ENCODE measurements around the gene PPP6C.
"Not testable (repeated sequence)": the region's sequence is repeated elsewhere in the genome, so short reads cannot be mapped to it uniquely, and the experiment has no call there.

The PPP6C gene

GRCh38 chr9:125189361-125190289, at the start of gene PPP6C:
TSS of gene PPP6C (minus strand) at chr9:125189803. CDS start at chr9:125189718, 85 bp downstream.
- peak; percentile 97 for DNase-seq (ENCODE audit: low read depth)

GRCh38 chr9:125238915-125239446, 49.4 kb upstream of the PPP6C start:
- no peak for DNase-seq (ENCODE audit: low read depth)

- no peak for DNase-seq (ENCODE audit: low read depth)
Measured at GRCh38 chr9:125238127-125238914, 48.7 kb upstream of the PPP6C start.

GRCh38 chr9:125236520-125237159, 47.0 kb upstream of the PPP6C start:
- DNase-seq (ENCODE audit: low read depth), result not testable (repeated sequence)

- no peak for DNase-seq (ENCODE audit: low read depth)
Measured at GRCh38 chr9:125235804-125236519, 46.4 kb upstream of the PPP6C start.

DNA sequence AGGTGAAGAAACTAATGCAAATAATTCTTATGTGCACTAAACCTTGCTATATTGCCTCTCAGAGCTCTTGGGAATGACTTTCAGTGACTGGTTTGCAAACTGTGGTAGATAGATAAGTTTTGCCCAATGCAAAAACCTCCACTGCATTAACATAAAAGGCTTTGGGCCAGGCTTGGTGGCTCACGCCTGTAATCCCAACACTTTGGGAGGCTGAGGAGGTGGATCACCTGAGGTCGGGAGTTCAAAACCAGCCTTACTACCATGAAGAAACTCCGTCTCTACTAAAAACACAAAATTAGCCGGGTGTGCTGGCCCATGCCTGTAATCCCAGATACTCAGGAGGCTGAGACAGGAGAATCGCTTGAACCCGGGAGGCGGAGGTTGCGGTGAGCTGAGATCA, 44.5 kb upstream of the PPP6C start:
- DNase-seq (ENCODE audit: low read depth), result peak; percentile 21

DNA sequence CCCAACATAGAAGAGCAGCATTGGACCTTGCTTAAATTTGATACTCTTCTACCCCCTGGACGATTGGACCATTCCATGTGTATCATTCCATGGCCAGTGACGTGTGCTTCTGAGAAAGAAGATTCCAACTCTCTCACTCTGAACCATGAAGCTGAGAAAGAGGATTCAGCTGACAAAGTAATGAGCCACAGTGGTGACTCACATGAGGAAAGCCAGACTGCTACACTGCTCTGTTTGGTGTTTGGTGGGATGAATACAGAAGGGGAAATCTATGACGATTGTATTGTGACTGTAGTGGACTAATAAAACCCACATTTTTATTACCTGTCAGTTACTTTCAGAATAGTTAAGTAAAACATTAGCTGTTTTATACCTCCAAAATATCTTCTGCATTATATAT, 44.1 kb upstream of the PPP6C start:
- peak; percentile 96 for DNase-seq (ENCODE audit: low read depth)

- DNase-seq (ENCODE audit: low read depth), result no peak
Measured at GRCh38 chr9:125227761-125228160, 38.2 kb upstream of the PPP6C start.

GRCh38 chr9:125224858-125225257, 35.3 kb upstream of the PPP6C start:
- DNase-seq (ENCODE audit: low read depth), result not testable (repeated sequence)

GRCh38 chr9:125218621-125219020, 29.0 kb upstream of the PPP6C start:
- no peak for DNase-seq (ENCODE audit: low read depth)

DNA sequence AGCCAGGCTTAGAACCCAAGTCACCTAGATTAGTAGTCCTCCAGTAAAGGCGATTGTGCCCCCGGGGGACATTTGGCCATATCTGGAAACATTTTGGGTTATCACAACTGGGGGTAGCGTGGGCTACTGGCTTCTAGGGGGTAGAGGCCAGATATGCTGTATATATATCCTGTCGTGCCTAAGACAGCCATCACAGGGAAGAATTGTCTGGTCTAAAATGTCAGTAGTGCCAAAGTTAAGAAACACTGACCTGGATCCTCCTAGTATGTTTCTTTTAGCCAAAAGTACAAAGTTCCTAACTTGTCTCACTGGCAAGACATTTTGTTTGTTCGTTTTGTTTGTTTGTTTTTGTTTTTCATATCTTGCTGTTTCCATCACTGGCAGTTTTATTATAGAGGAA, 24.6 kb upstream of the PPP6C start:
- DNase-seq (ENCODE audit: low read depth), result no peak

DNA sequence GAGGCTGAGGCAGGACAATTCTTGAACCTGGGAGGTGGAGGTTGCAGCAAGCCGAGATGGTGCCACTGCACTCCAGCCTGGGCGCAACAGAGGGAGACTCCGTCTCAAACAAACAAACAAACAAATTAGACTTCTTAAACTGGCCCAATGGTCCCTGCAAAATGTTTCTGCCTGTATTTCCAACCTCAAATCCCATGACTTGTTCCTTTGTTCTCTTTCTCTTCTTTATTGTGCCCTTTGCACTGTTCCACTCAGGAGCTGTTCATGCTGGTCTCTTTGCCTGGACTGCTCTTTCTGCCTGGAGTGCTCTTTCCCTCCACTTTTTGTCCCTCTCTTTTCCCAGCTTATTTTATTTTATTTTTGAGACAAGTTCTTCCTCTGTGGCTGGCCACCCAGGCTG, 14.9 kb upstream of the PPP6C start:
- DNase-seq (ENCODE audit: low read depth), result no peak

DNA sequence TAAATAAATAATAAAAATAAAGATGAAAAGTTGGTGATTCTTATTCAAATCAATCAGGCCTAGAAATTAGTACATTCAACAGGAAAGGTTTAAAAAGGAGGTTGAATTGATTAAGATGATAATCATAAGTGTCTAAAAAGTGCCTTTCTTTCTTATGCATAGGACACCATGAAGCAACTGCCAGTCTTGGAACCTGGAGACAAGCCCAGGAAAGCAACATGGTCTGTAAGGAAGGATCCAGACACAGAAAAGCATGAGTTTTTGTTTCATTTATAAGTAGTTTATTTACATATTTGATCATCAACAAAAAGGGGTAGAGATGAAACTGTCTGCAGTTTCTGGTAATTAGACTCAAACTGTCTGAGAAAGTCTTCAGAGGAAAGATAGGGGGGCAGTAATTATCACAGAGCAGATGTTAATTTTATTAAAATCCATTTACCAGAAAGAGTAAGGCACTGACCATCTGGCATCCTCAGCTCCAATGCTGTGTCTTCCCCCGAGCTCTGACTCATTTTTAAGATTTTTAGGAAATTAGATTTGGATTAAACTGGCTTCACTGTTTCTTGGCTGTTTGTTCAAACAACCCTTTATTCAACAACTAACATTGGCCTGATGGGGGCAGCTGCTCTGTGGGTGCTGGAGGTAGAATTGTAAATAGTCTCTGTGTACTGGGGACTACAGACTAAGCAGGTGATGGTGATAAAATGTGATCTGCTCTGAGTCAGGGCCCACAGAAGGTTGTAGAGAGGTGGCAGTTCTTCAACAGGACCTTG, 13.4 kb upstream of the PPP6C start:
- DNase-seq (ENCODE audit: low read depth), result no peak

DNA sequence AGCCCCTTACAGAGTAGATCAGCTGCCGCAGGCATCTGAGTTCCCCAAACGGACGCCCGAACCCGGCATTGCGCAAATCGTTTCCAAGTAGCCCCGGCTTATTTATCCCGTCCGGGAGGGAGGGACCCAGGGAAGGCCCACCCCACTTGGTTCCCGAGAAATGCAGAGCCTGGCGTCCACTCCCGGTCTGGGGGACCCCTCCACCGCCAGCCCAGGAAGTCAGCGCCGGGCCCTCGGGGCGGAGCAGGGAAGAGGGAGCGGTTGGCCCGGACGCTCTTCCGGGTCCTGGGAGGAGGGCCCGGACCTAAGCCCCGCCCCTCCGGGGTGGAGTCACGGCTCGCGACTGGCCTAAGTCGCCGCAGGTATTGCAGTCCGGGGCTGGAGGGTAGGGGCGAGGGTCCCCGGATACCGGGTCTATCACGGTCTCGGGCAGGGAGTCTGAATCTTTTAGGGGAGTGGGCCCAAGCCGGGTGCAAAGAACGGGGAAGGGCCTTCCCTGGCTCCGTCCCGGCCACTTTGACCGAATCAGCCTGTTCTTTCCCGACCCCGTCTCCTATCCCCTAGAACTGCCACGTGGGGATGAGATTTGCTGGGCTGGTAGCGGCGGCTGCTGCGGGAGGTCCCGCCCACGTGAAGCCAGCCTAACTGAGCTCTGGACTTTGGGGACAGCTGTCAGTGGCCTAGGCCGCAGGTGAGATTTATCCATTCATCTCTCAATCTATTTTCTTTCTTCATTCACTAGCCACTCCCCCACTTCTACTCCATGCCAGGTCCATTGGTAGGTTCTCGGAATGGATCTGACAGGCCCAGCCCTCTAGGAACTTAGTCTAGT, 10.8 kb upstream of the PPP6C start, which contains the start of gene RABEPK:
Gene RABEPK, plus strand, starts transcription at position 327 of the 832 bp plus-strand sequence. CDS start 2,472 bp downstream, outside the sequence.
- DNase-seq (ENCODE audit: low read depth), result peak; percentile 97

DNA sequence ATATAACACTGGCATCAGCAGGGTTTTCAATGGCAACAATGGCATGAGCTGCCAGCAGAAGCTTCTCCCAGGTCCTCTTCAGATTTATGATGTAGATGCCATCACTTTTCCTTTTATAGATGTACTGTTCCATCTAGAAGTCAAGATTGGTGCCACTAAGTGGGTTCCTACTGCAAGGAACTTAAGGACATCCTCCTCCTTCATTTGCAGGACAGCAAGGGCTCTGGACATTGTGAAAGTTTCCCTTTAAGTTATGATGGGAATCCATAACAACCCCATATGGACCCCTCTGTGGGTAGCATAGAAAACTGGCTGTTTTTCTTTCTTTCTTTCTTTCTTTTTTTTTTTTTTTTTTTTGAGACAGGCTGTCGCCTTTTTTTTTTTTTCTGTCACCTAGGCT, 6.0 kb upstream of the PPP6C start:
- DNase-seq (ENCODE audit: low read depth), result not testable (repeated sequence)

DNA sequence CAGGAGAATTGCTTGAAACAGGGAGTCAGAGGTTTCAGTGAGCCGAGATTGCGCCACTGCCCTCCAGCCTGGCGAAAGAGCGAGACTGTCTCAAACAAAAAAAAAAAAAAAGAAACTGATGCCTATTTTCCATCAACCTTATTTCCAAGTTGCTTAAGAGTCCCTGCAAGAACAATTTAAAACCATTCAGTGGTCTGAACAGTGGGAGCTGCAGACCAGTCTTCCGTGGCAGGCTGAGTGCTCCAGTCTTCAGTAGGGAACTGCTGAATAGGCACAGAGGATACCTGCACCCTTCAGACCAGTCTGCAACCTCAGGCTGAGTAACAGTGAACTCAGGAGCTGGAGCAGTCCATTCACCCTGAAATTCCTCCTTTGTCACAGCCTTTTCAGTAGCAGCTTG, 4.9 kb upstream of the PPP6C start:
- DNase-seq (ENCODE audit: low read depth), result not testable (repeated sequence)

- no peak for DNase-seq (ENCODE audit: low read depth)
Measured at GRCh38 chr9:125190361-125190801, 778 bp upstream of the PPP6C start.

DNA sequence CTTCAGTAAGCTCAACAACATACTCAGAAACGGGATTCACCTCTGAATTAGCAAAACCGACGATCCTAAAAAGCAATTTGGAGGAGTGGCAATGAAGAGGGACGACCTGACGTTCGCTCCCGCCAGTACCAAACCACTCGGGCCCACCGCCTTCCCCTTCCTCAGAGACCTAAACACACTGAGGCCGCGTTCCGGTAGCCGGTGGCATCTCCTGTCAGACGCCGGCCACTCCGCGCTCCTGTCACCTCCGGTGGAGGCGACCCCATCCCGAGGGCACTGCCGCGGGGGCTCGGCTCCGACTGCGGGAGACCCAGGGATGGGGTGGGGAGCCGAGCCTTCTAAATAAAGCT, 617 bp downstream of the PPP6C start:
- no peak for DNase-seq (ENCODE audit: low read depth)

DNA sequence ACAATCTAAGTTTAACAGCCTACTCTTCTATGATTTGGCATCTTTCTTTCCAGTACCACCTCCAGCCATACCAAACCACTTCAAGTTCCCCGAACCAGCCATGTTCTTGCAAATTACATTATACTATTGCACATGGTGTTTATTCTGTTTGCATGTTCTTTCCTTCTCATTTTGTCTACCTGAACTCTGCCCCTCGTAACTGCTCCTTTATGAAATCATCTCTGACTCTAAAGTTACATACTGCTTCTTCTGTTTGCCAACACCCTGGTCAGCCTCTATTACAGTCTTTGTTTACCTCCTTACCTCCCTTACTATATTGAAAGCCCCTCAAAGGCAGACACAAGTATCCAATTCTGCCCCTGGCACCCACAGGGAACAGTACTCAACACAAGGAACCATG, 6.0 kb downstream of the PPP6C start:
- no peak for DNase-seq (ENCODE audit: low read depth)

DNA sequence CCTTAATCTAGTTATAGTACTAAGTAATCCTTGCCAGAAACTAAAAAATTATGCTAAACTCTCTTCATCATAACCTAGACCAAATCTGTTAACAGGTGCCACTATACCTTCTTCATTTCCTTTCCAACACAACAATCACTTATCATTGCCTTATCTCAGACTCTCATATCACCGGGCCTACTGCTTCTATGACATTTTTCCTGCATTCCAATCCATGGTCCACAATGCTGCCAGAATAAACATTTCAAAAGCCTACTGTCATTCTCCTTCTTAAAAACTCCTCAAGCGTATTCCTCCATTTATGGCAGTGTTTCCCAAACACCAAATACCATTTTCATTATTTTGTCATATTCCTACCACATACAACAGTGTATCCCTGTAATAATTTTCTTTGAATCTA, 6.5 kb downstream of the PPP6C start:
- no peak for DNase-seq (ENCODE audit: low read depth)

Measured in fibroblast of gingiva (primary cell).